ENCODE measurements around the gene UBE2G1. TPM values are rescaled to one million over a fixed set of nuclear protein-coding genes. Genes with fewer than 3 reads are reported as not detected.

Gene UBE2G1
- total and polyA plus RNA-seq, 8 donors, result 4.3 to 29.3 (median 21.6) TPM

- TF ChIP-seq CTCF (IDR thresholded peaks at IDR 0.05), result no peak
- ATAC-seq (peak; percentile 66 to 80 (median 70)), FAIRE-seq (no peak), DNase-seq (peak in 4 of 6 donors; percentile 33 to 63 (median 43))
- Histone ChIP-seq H3K9me3 (no peaks in the 10 kb centered on the region), H3K27ac (peak overlapping the region in 3 of 4 donors; percentile 32 to 65 (median 45)), H3K4me3 (no peak overlapping the region), H3K27me3 (no peaks in the 10 kb centered on the region), H3K36me3 (no peaks in the 10 kb centered on the region), H3K4me1 (peaks cover 18 to 23% (median 21%) of the 10 kb centered on the region in 3 donors)
- intact Hi-C loops (cut with DNase I), result no loop called here
- 27 to 37% methylated on average over 11 of the region's 11 CpGs for WGBS, 2 donors
Observed at GRCh38 chr17:4247971-4248388, 118.5 kb downstream of the UBE2G1 start.

GRCh38 chr17:4247361-4247970 lies 119.0 kb downstream of the UBE2G1 start:
- H3K27me3 ChIP-seq, result no peaks in the 10 kb centered on the region
- H3K9me3 ChIP-seq, result no peaks in the 10 kb centered on the region
- peak; percentile 73 to 81 (median 78) for ATAC-seq
- 34 to 50% methylated on average over 5 of the region's 5 CpGs for WGBS, 2 donors
- H3K27ac ChIP-seq, result peak overlapping the region in 3 of 4 donors; percentile 32 to 65 (median 45)
- TF ChIP-seq CTCF (IDR thresholded peaks at IDR 0.05), result no peak
- no peak for DNase-seq
- peaks cover 18 to 23% (median 21%) of the 10 kb centered on the region in 3 donors for H3K4me1 ChIP-seq
- no peaks in the 10 kb centered on the region for H3K36me3 ChIP-seq
- H3K4me3 ChIP-seq, result no peak overlapping the region
- no peak for FAIRE-seq
- intact Hi-C loops (cut with DNase I), result no loop called here

GRCh38 chr17:4246674-4247073 lies 119.8 kb downstream of the UBE2G1 start:
- peak overlapping the region in 2 of 4 donors; percentile 32 to 65 for H3K27ac ChIP-seq
- no peaks in the 10 kb centered on the region for H3K9me3 ChIP-seq
- H3K27me3 ChIP-seq, result no peaks in the 10 kb centered on the region
- WGBS, 2 donors, result 94% methylated on average over 5 of the region's 5 CpGs
- no peaks in the 10 kb centered on the region for H3K36me3 ChIP-seq
- DNase-seq, result no peak
- no peak overlapping the region for H3K4me3 ChIP-seq
- no peak for ATAC-seq
- TF ChIP-seq CTCF (IDR thresholded peaks at IDR 0.05), result no peak
- peaks cover 18 to 23% (median 21%) of the 10 kb centered on the region in 3 donors for H3K4me1 ChIP-seq
- intact Hi-C loops (cut with DNase I), result no loop called here
- no peak for FAIRE-seq

- no peak for DNase-seq
- no peaks in the 10 kb centered on the region for H3K27me3 ChIP-seq
- H3K36me3 ChIP-seq, result no peaks in the 10 kb centered on the region
- no peak for TF ChIP-seq CTCF (IDR thresholded peaks at IDR 0.05)
- no peaks in the 10 kb centered on the region for H3K9me3 ChIP-seq
- intact Hi-C loops (cut with DNase I), result no loop called here
- no peak for FAIRE-seq
- no peak for ATAC-seq
- no peak overlapping the region for H3K4me3 ChIP-seq
- peaks cover 0 to 7% (median 7%) of the 10 kb centered on the region in 3 donors for H3K4me1 ChIP-seq
- H3K27ac ChIP-seq, result no peak overlapping the region
- WGBS, 2 donors, result 81 to 85% methylated on average over 11 of the region's 11 CpGs
Observed at GRCh38 chr17:4241535-4241934, 124.9 kb downstream of the UBE2G1 start.

- ATAC-seq (no peak), DNase-seq (no peak), FAIRE-seq (no peak)
- no peak for TF ChIP-seq CTCF (IDR thresholded peaks at IDR 0.05)
- no peak overlapping the region for H3K4me3 ChIP-seq
- intact Hi-C loops (cut with DNase I), result no loop called here
- H3K36me3 ChIP-seq, result peaks cover 0 to 13% (median 4%) of the 10 kb centered on the region in 3 donors
- H3K27ac ChIP-seq, result no peak overlapping the region
- no peaks in the 10 kb centered on the region for H3K9me3 ChIP-seq
- H3K27me3 ChIP-seq, result no peaks in the 10 kb centered on the region
- 46 to 56% methylated on average over 3 of the region's 3 CpGs for WGBS, 2 donors
- no peaks in the 10 kb centered on the region for H3K4me1 ChIP-seq
Observed at GRCh38 chr17:4236456-4236855, 130.0 kb downstream of the UBE2G1 start.

Measured in pancreas (tissue), 10 donors.